GM10248 (cell line): ENCODE data around the gene SPDL1.

Source experiments
- CTCF ChIA-PET: fragments of 300-600 bp; sonication (Branson Sonifier 250); formaldehyde crosslinking; extraction: SDS; loops from one replicate; lab custom pipeline; 2021; ENCODE audit warnings: antibody characterized with exemption; lab: Yijun Ruan, JAX
- POLR2A ChIA-PET: fragments of 350-650 bp; sonication (Branson Sonifier 250); formaldehyde crosslinking; extraction: SDS; loops from one replicate; lab custom pipeline; 2020; ENCODE audit warnings: antibody characterized with exemption; lab: Yijun Ruan, JAX
- DNase-seq: peaks from one replicate; pipeline ENCODE4 v3.0.0; 2012; ENCODE audit errors: extremely low spot score
- CTCF ChIP-seq: IDR thresholded peaks from 2 replicates; pipeline ENCODE4 v1.5.1; 2012; ENCODE audit warnings: mild to moderate bottlenecking, low read depth; ENCODE audit errors: extremely low read depth, missing control alignments, control extremely low read depth

The SPDL1 gene

GRCh38 chr5:169653091-169653490 lies 69.5 kb downstream of the SPDL1 start:
- DNase-seq, result no peak
- ChIA-PET POLR2A (interaction anchor here (0.6 kb wide), 1 partner anchor 8 kb away, joined by 3 read pairs; no protein-coding TSS in a partner anchor), CTCF (interaction anchor here (0.7 to 1.6 kb wide), 3 partner anchors 12 to 18 kb away, joined by 3 to 6 read pairs (median 3); partner anchors contain the start of gene DOCK2)
- TF ChIP-seq CTCF, result no peak
